NCI-H146 treated with DMSO at 0.1 percent for 48 hours (cell line): ENCODE measurements around the gene AIP.

Experiments
- DNase-seq: peaks from one replicate; lab custom pipeline; 2025; ENCODE audit not compliant: unreplicated experiment; lab: John Stamatoyannopoulos, UW

AIP gene

DNA sequence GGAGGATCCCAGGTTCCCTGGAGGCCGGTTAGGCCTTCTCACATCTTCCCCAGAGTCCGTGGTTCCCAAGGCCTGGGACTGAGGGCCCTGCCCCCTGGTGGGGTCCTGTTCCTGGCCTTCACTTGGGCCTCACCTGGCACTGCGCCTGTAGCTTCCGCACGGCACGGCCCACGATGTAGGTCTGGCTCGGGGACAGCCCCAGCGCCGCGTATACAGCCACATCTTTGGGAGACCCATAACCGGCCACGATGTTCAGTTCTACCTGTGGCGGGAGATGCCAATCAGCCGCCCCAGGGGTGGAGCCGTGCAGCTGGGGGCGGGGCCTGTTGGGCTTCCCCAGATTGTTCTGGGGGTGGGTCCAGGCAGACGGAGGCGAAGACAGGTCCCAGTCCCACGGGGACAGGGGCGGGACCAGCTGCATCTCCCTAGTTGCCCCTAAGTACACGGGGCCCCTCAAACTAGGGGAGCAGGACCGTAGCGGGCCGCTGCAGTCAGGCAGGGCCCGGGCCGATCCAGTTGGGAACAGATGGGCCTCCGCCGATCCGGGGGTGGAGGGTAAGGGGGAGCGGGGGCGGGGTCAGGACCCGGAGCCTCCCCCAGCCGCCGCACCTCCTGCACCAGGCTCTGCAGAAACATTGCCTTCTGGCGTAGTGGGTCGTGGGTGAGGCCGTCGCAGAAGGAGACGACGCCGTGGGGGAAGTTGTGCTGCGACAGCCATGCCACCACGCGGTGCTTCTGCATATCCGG lies 10.1 kb downstream of the AIP start:
- DNase-seq: no peak

DNA sequence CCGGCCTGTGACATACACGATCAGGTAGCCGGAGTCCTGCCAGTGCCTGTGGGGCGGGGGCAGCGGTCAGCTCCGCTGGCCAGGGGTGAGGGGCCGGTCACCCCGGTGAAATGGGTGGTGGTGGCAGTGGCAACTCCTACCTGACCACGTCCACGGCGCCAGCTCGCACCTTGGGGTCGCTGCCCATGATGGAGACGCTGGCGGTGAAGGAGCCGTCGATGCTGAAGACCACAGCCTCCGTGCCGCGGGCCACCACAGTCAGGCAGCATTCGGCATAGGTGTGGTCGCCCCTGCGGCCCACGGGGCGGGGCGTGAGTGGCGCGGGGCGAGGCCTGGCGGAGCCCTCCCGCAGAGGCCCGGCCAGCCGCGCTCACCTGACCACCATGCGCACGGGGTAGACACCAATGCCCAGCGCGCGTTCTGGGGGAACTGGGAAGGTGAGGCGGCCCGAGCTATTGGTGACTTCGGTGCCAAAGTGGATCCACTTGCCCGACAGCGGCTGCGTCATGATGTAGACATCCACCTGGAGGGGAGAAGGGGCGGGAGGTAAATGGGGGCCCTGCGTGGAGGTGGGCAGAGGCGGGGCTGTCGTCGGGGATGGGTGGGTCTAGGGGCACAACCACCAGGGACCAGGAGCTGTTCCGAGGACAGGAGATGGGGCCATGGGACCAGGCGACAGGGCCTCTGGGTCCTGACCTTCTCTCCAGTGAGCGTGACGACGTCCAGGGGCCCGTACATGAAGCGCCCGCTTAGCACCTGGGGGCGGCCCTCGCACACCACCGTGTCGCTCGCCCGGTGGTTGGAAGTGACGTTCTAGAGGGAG lies 10.9 kb downstream of the AIP start:
- DNase-seq: no peak

DNA sequence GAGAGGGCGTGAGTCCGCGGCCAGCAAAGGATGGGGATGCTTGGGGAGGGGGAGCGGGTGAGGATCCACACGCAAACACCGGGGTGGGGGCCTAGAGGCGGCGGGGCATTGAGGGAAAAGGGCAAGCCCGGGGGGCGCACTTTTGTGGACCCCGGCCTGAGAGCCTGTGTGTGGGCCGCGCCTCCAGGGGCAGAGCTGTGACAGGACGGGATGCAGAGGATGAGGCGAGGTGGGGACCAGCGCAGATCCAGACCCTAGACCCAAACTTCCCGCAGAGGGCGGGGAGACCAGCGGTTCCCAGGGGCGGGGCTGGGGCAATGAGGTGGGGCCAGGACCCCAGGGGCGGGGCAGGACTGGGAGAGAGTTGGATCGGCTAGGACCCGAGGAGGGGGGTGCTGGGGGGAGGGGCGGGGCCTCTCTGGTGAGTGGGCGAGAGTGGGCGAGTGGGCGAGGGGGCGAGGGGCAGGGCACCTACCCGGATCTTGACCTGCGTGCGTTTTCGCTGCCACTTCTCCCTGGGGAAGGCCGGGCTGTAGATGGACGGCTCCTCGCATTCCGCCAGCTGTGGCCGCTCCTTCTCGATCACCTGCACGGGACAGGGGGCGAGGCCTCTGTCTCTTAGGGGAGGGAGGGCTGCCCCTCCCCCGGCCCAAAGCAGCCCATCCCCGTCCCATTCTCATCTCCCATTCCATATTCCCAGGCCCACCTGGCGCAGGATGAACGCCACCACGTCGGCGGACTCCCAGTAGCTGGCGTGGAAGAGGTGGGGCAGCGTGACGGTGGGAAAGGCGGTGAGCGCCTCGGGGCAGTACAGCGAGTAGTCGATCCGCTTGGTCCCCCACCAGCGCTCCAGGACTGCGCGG lies 11.8 kb downstream of the AIP start:
- DNase-seq: no peak

DNA sequence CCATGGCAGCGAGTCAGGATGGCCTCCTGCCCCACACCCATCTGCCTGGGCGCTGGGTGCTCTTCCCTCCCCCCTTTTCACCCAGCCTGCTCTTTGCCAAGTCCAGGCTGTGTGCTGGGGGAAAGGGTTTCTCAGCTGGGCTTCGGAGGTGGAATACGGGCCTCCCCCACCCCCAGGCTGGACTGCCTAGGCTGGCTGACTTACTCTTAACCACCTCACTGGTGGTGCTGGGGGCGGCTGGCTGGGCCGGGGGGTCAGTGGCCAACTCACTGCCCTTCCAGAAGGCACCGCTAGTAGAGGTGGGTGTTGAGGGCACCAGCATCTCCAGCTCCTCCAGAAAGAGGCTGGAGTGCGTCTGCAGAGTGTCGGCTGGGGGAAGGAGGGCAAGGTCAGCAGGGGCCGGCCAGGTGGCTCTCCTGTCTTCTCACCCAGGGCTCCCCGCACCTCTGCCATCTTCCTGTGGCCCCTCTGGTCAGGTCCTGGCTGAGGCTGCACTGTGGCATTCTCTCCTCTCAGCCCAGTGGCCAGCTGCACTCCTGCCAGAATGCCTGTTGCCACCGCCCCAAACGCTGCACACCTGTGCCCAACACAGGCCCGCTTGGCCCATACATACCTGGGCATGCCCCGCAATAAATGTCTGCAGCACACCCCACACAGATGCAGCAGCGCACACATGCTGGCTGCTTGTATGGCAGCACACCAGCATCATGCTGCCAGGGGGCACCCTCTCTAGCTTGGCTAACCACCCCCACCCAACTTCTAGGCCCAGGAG lies 12.6 kb downstream of the AIP start:
- DNase-seq: no peak

DNA sequence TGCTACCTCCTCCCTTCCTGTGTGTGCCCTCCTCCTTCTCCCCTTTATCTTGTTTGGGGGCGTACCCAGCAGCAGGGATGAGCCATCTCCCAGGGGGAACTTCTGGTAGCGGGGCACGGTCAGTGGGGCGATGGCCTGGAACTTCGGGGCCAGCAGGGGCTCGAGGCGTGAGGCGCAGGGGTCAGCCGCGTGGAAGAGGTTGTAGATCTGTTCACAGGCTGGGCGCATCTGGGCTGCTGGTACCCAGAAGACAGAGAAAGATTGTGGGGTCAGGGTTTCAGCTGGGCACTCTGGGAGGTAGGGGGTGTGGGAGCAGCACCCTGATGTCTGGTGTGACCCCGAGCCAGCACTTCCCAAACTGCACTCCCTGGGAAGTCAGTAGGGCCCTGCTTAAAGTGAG lies 13.3 kb downstream of the AIP start:
- DNase-seq: no peak

DNA sequence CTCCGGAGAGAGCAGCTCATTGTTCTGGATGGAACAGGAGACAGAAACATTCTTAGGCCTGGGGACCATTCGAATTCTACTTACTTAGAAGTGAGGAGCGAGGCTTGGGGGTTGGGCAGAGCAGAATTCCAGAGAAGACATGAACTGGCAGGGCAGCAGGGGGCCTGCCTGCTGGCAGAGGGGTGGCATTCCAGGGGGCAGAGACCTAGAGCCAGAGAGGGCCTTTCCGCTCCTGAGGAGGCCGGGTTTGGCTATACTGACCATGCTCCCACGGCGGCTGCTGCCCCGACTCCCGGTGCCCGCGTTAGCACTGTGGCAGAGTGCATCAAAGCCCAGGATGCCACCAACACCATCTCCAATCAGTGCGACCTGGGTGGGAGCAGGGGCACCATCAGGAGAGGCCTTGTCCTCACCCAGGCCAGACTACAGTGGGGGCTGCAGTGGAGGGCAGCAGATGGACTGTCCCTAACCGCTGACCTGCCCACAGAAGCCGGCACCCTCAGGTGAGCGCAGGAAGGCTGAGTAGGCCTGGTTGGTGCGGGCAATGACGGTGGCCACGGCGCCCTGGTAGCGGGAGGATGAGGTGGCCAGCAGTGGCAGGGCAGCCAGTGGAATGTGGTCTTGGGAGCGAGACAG lies 14.9 kb downstream of the AIP start:
- DNase-seq: no peak

DNA sequence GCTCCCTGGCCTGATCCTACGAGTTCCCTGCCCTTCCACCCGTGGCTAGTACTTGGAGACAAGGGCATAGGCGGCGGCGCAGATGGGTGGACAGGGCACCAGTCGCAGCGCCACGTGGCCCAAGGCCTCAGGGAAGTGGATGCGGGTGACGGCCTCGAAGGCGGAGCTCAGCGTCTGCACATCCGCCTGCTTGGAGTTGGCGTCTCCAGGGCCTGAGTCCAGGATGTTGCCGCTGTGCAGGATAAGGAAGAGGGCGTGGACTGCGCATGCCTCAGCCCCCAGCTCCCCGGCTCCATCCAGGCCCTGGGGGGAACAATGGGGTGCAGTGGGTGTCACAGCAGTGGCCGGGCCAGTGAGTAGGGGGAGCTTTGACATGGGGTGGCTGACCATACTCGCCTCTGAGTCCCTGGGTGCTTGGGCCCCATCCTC lies 15.7 kb downstream of the AIP start:
- no peak for DNase-seq

DNA sequence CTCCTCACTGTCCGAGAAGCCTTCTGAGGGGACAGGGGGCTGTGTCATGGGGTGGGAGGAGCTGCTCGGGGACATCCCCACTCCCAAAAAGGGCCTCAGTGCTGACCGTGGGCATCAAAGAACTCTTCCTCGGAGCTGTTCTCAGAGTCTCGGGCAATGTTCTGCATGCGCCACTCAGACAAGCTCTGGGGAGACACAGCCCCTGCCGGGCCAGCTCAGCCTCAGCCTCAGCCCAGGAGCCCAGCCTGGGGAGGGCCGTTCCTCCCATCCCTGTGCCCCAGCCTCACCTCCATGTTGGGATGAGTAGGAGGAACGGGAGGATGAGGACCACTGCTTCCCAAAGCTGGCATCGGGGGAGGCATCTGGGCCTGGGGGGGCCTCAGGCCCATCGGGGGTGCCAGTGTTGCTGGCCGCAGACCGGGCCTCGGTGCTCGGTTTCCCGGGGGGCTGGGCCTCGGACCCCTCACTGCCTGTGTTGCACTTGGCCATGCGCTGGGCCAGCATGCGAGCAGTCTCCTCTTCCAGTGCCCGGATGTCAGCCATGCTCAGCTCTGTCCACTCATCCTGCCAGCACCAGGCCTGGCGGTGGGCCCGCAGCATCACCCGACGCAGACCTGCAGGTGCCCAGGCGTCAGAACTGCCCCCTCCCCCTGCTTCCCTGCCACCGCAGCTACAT lies 17.1 kb downstream of the AIP start:
- no peak for DNase-seq

DNA sequence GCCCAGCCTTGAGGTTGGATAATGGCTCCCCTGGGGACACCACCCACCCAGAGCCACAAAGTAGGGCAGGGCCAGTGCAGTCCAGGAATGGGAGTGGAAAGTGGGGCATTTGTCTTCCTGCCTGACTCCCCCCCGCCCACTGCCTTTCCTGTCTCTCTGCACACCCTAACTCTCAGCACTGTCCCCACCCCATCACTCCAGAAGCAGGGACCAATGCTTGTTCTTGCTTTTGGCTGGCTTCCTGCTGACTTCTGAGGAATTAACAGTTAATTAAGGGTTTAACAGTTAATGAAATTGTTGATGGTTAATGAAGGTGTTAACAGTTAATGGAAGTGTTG lies 17.6 kb downstream of the AIP start:
- DNase-seq: no peak

DNA sequence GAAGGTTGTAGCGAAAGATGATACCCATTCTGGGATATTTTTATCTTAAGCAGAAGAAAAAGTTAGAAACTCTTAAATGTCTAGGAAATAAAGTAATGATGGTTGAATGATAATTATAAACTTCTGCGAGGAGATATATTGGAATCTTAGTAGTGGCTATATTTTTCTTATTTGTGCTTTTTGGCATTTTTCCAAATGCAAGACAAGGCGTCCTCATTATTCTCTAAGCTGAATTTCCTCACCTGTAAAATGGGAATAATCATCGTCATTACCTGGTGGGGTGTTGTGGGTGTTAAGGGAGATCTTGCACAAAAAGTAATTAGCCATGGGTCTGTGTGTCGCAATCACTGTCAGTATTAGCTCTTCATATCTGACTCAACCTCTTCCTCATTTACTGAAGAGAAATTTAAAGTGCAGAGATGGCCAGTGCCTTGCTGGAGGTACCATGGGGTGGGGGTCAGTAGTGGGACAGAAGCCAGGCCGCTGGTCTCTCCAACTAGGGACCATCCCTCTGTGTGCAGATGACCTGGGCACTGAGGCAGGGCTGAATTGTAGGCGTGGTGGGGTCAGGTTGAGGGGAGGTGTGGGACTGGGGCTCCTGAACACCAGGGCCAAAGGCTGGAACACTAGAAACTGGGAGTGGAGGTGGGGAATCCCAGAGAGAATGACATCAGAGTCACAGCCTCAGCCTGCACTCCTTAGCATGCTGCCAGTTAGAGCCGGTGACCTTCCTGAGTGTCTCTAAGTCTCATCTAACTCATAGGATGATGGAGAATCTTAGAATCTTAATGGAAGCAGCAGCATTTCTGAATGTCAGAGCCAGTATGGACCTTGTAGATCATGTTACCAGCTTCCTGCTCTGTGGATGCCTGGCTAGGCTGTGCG lies 18.2 kb downstream of the AIP start:
- DNase-seq: no peak

DNA sequence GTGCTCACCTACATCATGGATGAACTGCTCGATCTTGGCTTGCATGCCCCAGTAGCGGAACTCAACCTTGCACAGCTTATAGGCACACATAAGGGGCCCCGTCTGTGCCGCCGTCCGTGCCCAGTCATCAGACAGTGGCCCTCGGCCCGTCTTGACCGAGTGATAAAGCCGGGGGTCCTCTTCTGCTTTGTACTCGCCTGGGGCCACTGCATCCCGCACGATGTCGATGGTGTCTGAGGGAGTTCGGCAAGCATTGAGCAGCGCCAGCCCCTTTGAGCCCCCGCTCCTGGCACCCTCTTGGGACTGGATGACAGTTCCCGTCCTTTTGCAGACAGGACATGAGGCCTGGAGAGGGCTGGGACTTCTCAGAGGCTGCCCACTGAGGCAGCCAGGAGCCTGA lies 19.0 kb downstream of the AIP start:
- no peak for DNase-seq

DNA sequence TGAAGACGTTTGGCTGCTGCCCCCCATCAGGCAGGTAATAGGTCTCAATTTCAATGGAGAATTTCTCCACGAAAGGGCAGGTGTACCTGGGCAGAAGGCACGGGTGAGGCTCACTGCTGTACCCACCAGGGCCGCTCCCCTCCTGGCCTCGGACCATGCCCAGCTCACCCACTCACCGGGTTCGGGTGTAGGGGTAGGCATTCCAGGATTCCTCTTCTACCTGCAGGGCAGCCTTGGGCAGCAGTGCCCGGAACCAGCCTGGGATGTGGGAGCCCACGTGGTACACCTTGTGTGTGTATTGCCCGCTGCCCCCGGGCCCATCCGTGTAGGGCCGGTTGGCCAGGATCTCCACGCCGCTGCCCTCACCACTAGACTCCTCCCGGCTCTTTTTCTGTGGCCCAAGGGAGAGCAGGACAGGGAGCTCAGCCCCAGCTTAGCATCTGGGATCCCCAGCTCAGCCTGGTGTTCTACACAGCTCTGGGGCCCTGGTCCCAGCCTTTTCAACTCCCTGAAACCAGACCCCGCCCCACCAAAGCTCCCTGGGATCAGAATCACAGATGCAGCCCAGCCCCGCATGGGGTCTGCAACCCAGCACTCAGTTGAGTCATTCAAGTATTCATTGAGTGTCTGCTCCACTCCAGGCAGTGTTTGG lies 19.6 kb downstream of the AIP start:
- DNase-seq: no peak

DNA sequence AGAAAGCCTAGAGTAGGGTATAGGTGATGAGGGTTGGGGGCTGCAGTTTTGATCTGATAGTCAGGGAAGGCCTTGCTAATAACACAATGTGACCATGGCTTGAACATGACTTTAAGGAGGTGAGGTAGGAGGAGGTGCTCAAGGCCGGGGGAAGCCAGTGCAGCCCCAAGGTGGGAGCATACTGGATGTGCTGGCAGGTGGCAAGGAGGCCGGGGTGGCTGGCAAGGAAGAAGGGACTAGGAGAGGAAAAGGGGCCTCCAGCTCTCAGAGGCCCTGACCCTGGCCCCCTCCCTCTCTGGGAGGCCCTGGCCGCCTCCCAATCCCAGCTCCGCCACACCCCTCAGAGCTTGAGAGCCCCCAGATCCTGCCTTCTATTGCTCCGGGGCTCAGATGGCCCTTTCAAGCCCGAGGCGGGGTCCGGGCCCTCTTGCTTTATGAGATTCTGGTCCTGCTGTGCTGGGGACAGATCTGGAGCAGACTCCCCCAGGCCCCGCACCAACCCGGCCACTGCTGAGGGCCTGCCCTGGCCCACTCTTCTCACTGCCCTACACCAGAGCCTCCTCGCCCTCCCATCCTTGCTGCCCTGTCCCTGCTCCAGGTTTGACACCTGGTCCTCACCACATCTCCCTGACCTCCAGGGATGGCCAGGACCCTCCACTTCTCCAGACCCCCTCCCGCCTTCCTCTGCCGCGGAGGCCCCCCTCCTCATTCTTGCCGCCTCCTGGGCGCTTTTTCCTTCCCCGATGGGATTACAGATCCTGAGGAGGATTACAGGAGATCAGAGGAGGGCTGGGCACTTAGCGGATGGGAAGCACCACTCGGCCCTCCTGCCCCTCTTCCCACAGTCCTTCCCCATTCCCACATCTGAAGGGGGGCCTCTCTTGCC lies 20.5 kb downstream of the AIP start:
- DNase-seq: no peak

DNA sequence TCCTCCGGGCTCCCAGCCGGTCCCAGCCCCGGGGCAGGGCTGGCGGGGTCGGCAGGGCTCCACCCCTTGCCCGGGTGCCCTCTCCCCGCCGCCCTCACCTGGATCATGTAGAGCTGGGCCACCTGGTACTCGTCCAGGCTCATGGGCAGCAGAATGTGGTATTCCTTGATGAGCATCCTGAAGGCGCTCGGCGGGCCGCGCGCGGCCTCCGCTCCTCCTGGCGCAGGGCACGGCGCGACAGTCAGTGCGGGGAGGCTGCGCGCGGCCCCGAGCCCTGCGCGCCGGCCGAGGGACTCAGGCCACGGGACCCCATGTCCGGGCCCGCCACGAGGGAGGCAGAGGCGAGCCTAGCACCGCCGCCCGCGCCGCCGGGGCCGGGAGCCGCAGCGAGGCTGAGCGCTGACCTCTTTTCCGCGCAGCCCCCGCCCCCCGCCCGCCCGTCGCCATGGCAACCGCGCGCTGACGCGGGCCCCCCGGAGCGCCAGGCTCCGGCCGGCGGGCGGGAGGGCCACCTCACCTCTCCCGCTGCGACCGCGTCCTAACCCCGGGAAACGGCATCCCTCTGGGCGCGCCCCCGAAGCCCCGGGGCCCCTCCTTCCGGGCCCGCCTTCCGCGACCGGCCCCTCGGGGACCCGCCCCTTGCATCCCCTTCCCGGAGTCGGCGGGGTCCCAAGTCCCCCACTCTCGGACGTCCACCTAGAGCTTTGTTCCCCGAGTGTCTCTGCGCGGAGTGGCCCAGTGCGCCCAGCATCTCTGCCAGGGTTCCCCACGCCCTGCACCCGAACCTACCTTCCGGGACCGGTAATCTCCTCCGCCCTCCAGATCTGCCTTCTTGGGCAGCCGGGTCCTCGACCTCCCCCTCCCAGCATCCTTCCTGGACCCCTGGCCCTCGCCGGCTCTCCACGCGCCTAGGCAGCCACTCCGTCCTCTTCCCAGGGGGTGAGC lies 21.5 kb downstream of the AIP start:
- DNase-seq: peak; percentile 41

DNA sequence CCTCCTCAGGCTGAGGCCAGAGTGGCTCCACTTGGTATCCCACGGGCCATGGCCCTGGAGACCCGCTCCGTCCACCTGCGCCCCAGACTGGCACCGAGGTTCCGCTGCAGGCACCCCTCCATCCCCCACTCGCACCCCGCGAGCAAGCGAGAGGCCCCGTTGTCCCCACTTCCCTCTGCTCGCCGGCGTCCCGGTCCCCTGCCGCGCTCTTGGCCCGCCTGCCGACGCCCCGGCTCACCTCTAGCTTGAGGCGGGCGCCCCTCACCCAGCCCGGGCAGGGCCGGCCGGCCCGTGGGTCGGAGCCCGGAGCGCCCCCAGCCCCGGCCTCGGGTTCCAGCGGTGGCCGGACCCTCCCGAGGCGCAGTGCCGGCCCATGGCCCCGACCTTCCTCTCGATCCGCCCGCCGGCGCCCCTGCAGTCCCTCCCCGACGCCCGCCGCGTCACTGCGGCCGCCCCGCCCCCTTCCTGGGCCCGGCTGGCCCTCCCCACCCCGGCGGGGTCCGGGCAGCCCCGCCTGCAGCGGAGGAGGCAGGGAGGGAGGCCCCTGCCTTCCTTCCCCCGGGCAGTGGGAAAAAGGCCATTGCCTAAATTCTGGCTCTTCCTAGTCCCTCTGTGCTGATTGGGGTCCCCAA lies 22.2 kb downstream of the AIP start, which contains the start of gene PITPNM1:
Gene PITPNM1 (minus strand): TSS at position 414 of the 632 bp plus-strand sequence. CDS start 1,183 bp downstream, outside the sequence.
- peak; percentile 63 for DNase-seq
